Neuronal stem cell (in vitro differentiated cells): ENCODE data around the gene FBXL7. TPM values are rescaled to one million over a fixed set of nuclear protein-coding genes. Genes with fewer than 3 reads are reported as not detected.
A peak's percentile ranks its signal among the peaks of the same experiment; 100 is the strongest.

Experiments
- DNase-seq: peaks from one replicate; pipeline ENCODE4 v3.0.0-alpha.2; 2013; ENCODE audit warnings: low spot score
- H2AFZ ChIP-seq: one replicate; pipeline ENCODE4 v1.6.1; 2013; ENCODE audit warnings: mild to moderate bottlenecking, low read length, inconsistent platforms
- H2AK5ac ChIP-seq: 2 replicates; pipeline ENCODE4 v1.6.1; 2013; ENCODE audit warnings: low read depth, mild to moderate bottlenecking, inconsistent platforms, low read length, moderate library complexity, mixed read lengths
- H2BK120ac ChIP-seq: 2 replicates; pipeline ENCODE4 v1.6.1; 2013; ENCODE audit warnings: low read depth, mild to moderate bottlenecking, inconsistent platforms, low read length, moderate library complexity, mixed read lengths
- H2BK12ac ChIP-seq: one replicate; pipeline ENCODE4 v1.6.1; 2013; ENCODE audit warnings: low read length, inconsistent platforms
- H2BK15ac ChIP-seq: 2 replicates; pipeline ENCODE4 v1.6.1; 2013; ENCODE audit warnings: mild to moderate bottlenecking, low read length, inconsistent platforms, mixed read lengths
- H2BK5ac ChIP-seq: one replicate; pipeline ENCODE4 v1.6.1; 2013; ENCODE audit warnings: inconsistent platforms, mild to moderate bottlenecking, low read length, moderate library complexity
- H3K14ac ChIP-seq: one replicate; pipeline ENCODE4 v1.6.1; 2013; ENCODE audit warnings: low read length, inconsistent platforms
- H3K18ac ChIP-seq: 2 replicates; pipeline ENCODE4 v1.6.1; 2013; ENCODE audit warnings: low read length, inconsistent platforms
- H3K23ac ChIP-seq: 2 replicates; pipeline ENCODE4 v1.6.1; 2013; ENCODE audit warnings: low read depth, mild to moderate bottlenecking, mixed read lengths, low read length, inconsistent platforms; ENCODE audit not compliant: poor library complexity
- H3K27ac ChIP-seq: replicated peaks from 3 replicates; pipeline ENCODE4 v1.5.1; 2013; ENCODE audit warnings: low read length, inconsistent platforms
- H3K27me3 ChIP-seq, 3 experiments: 2 replicates each; pipeline ENCODE4 v1.6.1; 2013; ENCODE audit warnings: low read length in 3 of 3, mild to moderate bottlenecking in 2 of 3, inconsistent platforms in 1 of 3, low read depth in 1 of 3, mixed read lengths in 1 of 3, moderate library complexity in 1 of 3; ENCODE audit not compliant: control insufficient read depth in 3 of 3, insufficient read depth in 3 of 3
- H3K36me3 ChIP-seq, 2 donors: replicated peaks in 1 of 2; 2 replicates each; pipeline ENCODE4 v1.6.1; 2013; ENCODE audit warnings: low read length in 2 of 2; ENCODE audit not compliant: control insufficient read depth in 2 of 2, insufficient read depth in 2 of 2
- H3K4ac ChIP-seq: 2 replicates; pipeline ENCODE4 v1.6.1; 2013; ENCODE audit warnings: inconsistent platforms, mild to moderate bottlenecking, low read length, moderate library complexity
- H3K4me1 ChIP-seq, 2 donors: 1 replicate in 1 of 2; 2 replicates in 1 of 2; pipeline ENCODE4 v1.6.1; 2013; ENCODE audit warnings: low read length in 2 of 2, low read depth in 1 of 2; ENCODE audit not compliant: control insufficient read depth in 2 of 2, insufficient read depth in 1 of 2
- H3K4me2 ChIP-seq: one replicate; pipeline ENCODE4 v1.6.1; 2013; ENCODE audit warnings: mild to moderate bottlenecking, low read length, inconsistent platforms; ENCODE audit not compliant: insufficient read depth, poor library complexity, severe bottlenecking
- H3K4me3 ChIP-seq, 2 donors: 2 replicates each; pipeline ENCODE4 v1.5.1; 2013; ENCODE audit warnings: low read length in 2 of 2, mild to moderate bottlenecking in 2 of 2, inconsistent platforms in 1 of 2, moderate library complexity in 1 of 2
- H3K79me1 ChIP-seq: one replicate; pipeline ENCODE4 v1.6.1; 2013; ENCODE audit warnings: low read depth, mild to moderate bottlenecking, inconsistent platforms, low read length, moderate library complexity
- H3K9ac ChIP-seq: one replicate; pipeline ENCODE4 v1.6.1; 2013; ENCODE audit warnings: mild to moderate bottlenecking, low read depth, low read length, inconsistent platforms; ENCODE audit not compliant: poor library complexity
- H3K9me3 ChIP-seq, 2 donors: replicated peaks in 1 of 2; 2 replicates each; pipeline versions ENCODE3 to v1.6.1; 2013; ENCODE audit warnings: low read length in 2 of 2, mild to moderate bottlenecking in 2 of 2, inconsistent platforms in 1 of 2, low read depth in 1 of 2, mixed read lengths in 1 of 2, moderate library complexity in 1 of 2; ENCODE audit not compliant: control insufficient read depth in 2 of 2, insufficient read depth in 1 of 2
- H4K8ac ChIP-seq: one replicate; pipeline ENCODE4 v1.6.1; 2013; ENCODE audit warnings: low read depth, mild to moderate bottlenecking, inconsistent platforms, low read length, moderate library complexity
- H4K91ac ChIP-seq: one replicate; pipeline ENCODE4 v1.6.1; 2013; ENCODE audit warnings: low read length, low read depth, mild to moderate bottlenecking, inconsistent platforms; ENCODE audit not compliant: poor library complexity
- WGBS, 2 donors: extraction: QIAGEN DNeasy Blood & Tissue Kit; methylation state at CpG; one replicate each; pipeline ENCODE4 v1.1.7; 2013; ENCODE audit warnings: missing lambda C conversion rate in 2 of 2, mixed read lengths in 1 of 2; ENCODE audit not compliant: insufficient read length in 2 of 2, insufficient replicate concordance in 1 of 2; ENCODE audit errors: extremely low coverage in 2 of 2; 5-methylcytosine and 5-hydroxymethylcytosine counted together
- polyA plus RNA-seq, 2 experiments: library from polyadenylated mRNA; stranded (reverse); fragments of 200-250 nt; gene quantifications; one replicate each; pipeline ENCODE4 v1.2.3, GENCODE V29; 2013

Gene FBXL7
- polyA plus RNA-seq (2013, experiment 1 of 2): 25.4 TPM
- 25.6 TPM for polyA plus RNA-seq (2013, experiment 2 of 2)

DNA sequence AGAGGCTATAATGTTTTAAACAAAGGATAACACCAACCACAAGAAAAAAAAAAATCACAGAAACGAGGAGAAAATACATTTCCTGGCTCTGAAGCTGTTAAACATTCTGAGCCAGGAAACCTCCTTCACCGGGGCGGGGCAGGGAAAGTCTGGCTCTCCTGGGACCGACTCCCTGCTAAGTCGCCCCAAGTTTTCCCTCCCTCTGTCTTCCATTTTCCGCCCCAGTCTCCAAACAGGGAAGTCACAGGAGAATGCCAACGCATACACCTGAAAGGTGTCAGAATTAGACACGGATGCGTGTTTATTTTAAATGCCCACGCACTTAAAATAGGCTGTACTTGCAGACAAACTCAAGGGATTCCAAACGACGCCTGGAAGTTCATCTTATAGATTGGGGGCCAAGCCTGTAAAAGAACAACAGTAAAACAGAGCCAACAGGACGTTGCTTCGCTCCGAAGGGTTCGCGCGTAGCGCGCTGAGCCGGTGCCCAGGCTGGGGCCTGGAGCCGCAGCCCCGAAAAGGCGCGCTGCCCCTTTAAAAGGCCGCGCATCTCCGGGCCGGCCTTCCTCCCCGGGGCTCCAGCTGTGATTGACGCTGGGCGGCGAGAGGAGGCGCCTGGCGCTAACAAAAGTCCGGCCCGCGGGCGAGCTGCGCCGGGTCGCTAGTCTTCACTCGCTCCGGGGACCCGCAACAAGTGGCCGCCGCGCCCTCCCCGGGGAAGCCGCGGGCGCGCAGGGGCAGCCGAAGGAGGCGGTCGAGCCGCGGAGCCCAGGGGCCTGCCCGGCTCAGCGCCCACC lies at the start of gene FBXL7:
Gene FBXL7 (plus strand): TSS at position 653 of the 797 bp plus-strand sequence.
- DNase-seq: peak; percentile 71

GRCh38 chr5:15450473-15450872 lies 49.5 kb upstream of the FBXL7 start:
- no CpG with 5 or more reads among the region's 11 CpGs for WGBS, 2 donors

More for the DNA sequence above, at the start of gene FBXL7:
- H3K4me1 ChIP-seq: peaks cover 4 to 12% of the 10 kb centered on the region in 2 donors
- H3K18ac ChIP-seq: peak within 1 kb of the TSS; percentile 99
- peaks cover 0 to 40% (median 0%) of the 10 kb centered on the region in 3 experiments for H3K27me3 ChIP-seq
- H2BK12ac ChIP-seq: no peak within 1 kb of the TSS
- H2BK15ac ChIP-seq: no peak within 1 kb of the TSS
- peak within 1 kb of the TSS; percentile 52 for H3K27ac ChIP-seq
- H2AFZ ChIP-seq: peak within 1 kb of the TSS; percentile 98
- peak within 1 kb of the TSS; percentile 8 for H4K8ac ChIP-seq
- no peak within 1 kb of the TSS for H3K4ac ChIP-seq
- peaks cover 0 to 8% of the 10 kb centered on the region in 2 donors for H3K36me3 ChIP-seq
- H4K91ac ChIP-seq: no peak within 1 kb of the TSS
- H3K79me1 ChIP-seq: peaks cover 4% of the 10 kb centered on the region
- peak within 1 kb of the TSS; percentile 98 for H3K14ac ChIP-seq
- H3K23ac ChIP-seq: peak within 1 kb of the TSS; percentile 52
- WGBS, 2 donors: no CpG with 5 or more reads among the region's 60 CpGs
- H3K4me3 ChIP-seq: peak within 1 kb of the TSS; percentile 89 to 100
- H2BK5ac ChIP-seq: peak within 1 kb of the TSS; percentile 95
- H3K4me2 ChIP-seq: peak within 1 kb of the TSS; percentile 87
- H3K9ac ChIP-seq: peak within 1 kb of the TSS; percentile 97
- H2BK120ac ChIP-seq: no peak within 1 kb of the TSS
- peak within 1 kb of the TSS; percentile 91 for H2AK5ac ChIP-seq
- no peaks in the 10 kb centered on the region for H3K9me3 ChIP-seq

GRCh38 chr5:15450949-15451348 lies 49.0 kb upstream of the FBXL7 start:
- Histone ChIP-seq H3K4ac (no peak overlapping the region), H3K14ac (no peak overlapping the region), H3K27me3 (no peaks in the 10 kb centered on the region), H2BK120ac (no peak overlapping the region), H3K23ac (peak overlapping the region; percentile 22), H3K9ac (no peak overlapping the region), H2BK12ac (no peak overlapping the region), H3K18ac (peak overlapping the region; percentile 7), H3K27ac (no peak overlapping the region), H3K36me3 (no peaks in the 10 kb centered on the region), H3K9me3 (no peaks in the 10 kb centered on the region), H4K8ac (no peak overlapping the region), H2BK5ac (no peak overlapping the region), H4K91ac (no peak overlapping the region), H2AFZ (no peak overlapping the region), H2BK15ac (no peak overlapping the region), H3K79me1 (no peaks in the 10 kb centered on the region), H2AK5ac (no peak overlapping the region), H3K4me1 (no peaks in the 10 kb centered on the region), H3K4me2 (no peak overlapping the region), H3K4me3 (no peak overlapping the region)
- DNase-seq: no peak
- no CpG with 5 or more reads among the region's 4 CpGs for WGBS, 2 donors

More at GRCh38 chr5:15450473-15450872, 49.5 kb upstream of the FBXL7 start:
- Histone ChIP-seq H3K4me1 (no peaks in the 10 kb centered on the region), H3K4me3 (no peak overlapping the region), H3K4ac (no peak overlapping the region), H3K14ac (no peak overlapping the region), H3K9ac (no peak overlapping the region), H2BK15ac (no peak overlapping the region), H2BK12ac (no peak overlapping the region), H3K4me2 (no peak overlapping the region), H3K27me3 (no peaks in the 10 kb centered on the region), H2AK5ac (no peak overlapping the region), H3K23ac (peak overlapping the region; percentile 22), H3K27ac (no peak overlapping the region), H3K36me3 (no peaks in the 10 kb centered on the region), H2BK5ac (no peak overlapping the region), H3K79me1 (no peaks in the 10 kb centered on the region), H2AFZ (no peak overlapping the region), H3K9me3 (no peaks in the 10 kb centered on the region), H2BK120ac (no peak overlapping the region), H4K8ac (no peak overlapping the region), H3K18ac (no peak overlapping the region), H4K91ac (no peak overlapping the region)
- no peak for DNase-seq

- H3K9me3 ChIP-seq: no peaks in the 10 kb centered on the region
- no peak overlapping the region for H2BK12ac ChIP-seq
- no peaks in the 10 kb centered on the region for H3K36me3 ChIP-seq
- no peak overlapping the region for H2AFZ ChIP-seq
- H3K79me1 ChIP-seq: no peaks in the 10 kb centered on the region
- no peak overlapping the region for H2BK5ac ChIP-seq
- H2AK5ac ChIP-seq: no peak overlapping the region
- no peak overlapping the region for H3K4ac ChIP-seq
- no peak overlapping the region for H3K4me2 ChIP-seq
- H3K4me1 ChIP-seq: no peaks in the 10 kb centered on the region
- no peak overlapping the region for H4K8ac ChIP-seq
- no peaks in the 10 kb centered on the region for H3K27me3 ChIP-seq
- H4K91ac ChIP-seq: no peak overlapping the region
- no peak overlapping the region for H3K14ac ChIP-seq
- H3K27ac ChIP-seq: no peak overlapping the region
- H3K23ac ChIP-seq: no peak overlapping the region
- WGBS, 2 donors: no CpG with 5 or more reads among the region's 1 CpG
- no peak overlapping the region for H3K4me3 ChIP-seq
- no peak overlapping the region for H3K9ac ChIP-seq
- H3K18ac ChIP-seq: no peak overlapping the region
- DNase-seq: no peak
- H2BK15ac ChIP-seq: no peak overlapping the region
- no peak overlapping the region for H2BK120ac ChIP-seq
Measured at GRCh38 chr5:15452030-15452429, 48.0 kb upstream of the FBXL7 start.
